Adrenal gland (tissue), 12 donors: Measurements from ENCODE around the gene DCP2. TPM values are rescaled to one million over a fixed set of nuclear protein-coding genes. Genes with fewer than 3 reads are reported as not detected.
A peak's percentile ranks its signal among the peaks of the same experiment; 100 is the strongest.
"Not testable (repeated sequence)": the region's sequence is repeated elsewhere in the genome, so short reads cannot be mapped to it uniquely, and the experiment has no call there.

Source experiments
- DNase-seq, 7 donors: peaks; one replicate each; pipeline ENCODE4 v3.0.0-alpha.2; 2019 to 2020
- H3K27ac ChIP-seq, 5 donors: fragments of 200-600 bp; sonication (generic) in 4 of 5; 1 replicate in 3 of 5; 2 replicates in 2 of 5; pipeline versions ENCODE4 v1.5.1 to v1.8.0; 2016 to 2020; ENCODE audit warnings: mild to moderate bottlenecking in 1 of 5
- H3K27me3 ChIP-seq: fragments of 200-600 bp; 2 replicates; pipeline ENCODE4 v1.8.0; 2021
- H3K36me3 ChIP-seq, 2 donors: fragments of 200-600 bp; replicated peaks in 1 of 2; 1 replicate in 1 of 2; 2 replicates in 1 of 2; pipeline versions ENCODE4 v1.5.1 to v1.8.0; 2018 to 2022
- H3K4me1 ChIP-seq, 2 donors: fragments of 200-600 bp; replicated peaks in 1 of 2; 1 replicate in 1 of 2; 2 replicates in 1 of 2; pipeline versions ENCODE4 v1.5.1 to v1.8.0; 2018 to 2021
- H3K4me3 ChIP-seq, 4 donors: fragments of 200-600 bp; sonication (generic) in 3 of 4; one replicate each; pipeline ENCODE4 v1.5.1; 2016 to 2018
- H3K9me3 ChIP-seq, 3 donors: fragments of 200-600 bp; sonication (generic) in 1 of 3; replicated peaks in 1 of 3; 1 replicate in 2 of 3; 2 replicates in 1 of 3; pipeline versions ENCODE4 v1.5.1 to v1.8.0; 2016 to 2021
- POLR2A ChIP-seq, 2 donors: fragments of 450-650 bp; IDR thresholded peaks; one replicate each; pipeline ENCODE4 v1.6.1; 2017; ENCODE audit warnings: antibody characterized with exemption in 2 of 2, mild to moderate bottlenecking in 2 of 2, moderate library complexity in 1 of 2
- WGBS, 4 donors: extraction: QIAGEN DNeasy Blood & Tissue Kit in 2 of 4; methylation state at CpG; one replicate each; pipeline versions ENCODE4 v1.1.5 to v1.1.7; 2013 to 2017; 5-methylcytosine and 5-hydroxymethylcytosine counted together
- intact Hi-C, 2 donors: fragments of 100-400 bp; cut with DNase I; formaldehyde crosslinking; loops; one replicate each; pipeline versions ENCODE4 v1.14.1 to v1.15.0; 2022 to 2023
- polyA plus RNA-seq, 3 donors: library from polyadenylated mRNA; stranded (reverse); fragments of 200-250 nt in 2 of 3; fragments of 350-450 nt in 1 of 3; fragmentation: Illumina TruSeq in 1 of 3; extraction: RNeasy Lipid Tissue Mini Kit (QIAGEN cat#74804) in 1 of 3; gene quantifications; one replicate each; pipeline ENCODE4 v1.2.3, GENCODE V29; 2013 to 2014
- total RNA-seq, 9 donors: library from RNA; depleted of rRNA in 4 of 9; stranded (reverse); fragments of >200 nt in 4 of 9; fragments of 120-200 nt in 1 of 9; fragmentation: NEBNext Ultra II Directional in 1 of 9; extraction: Animal tissue kit (Norgen Biotek cat#: 25700) in 1 of 9; gene quantifications; one replicate each; pipeline versions ENCODE4 v1.1.0 to v1.2.4, GENCODE V29; 2013 to 2023
- TF ChIP-seq, protein P1 (sequence below), 6 experiments: fragments of 450-650 bp in 4 of 6; fragments of 200-600 bp in 2 of 6; sonication (generic) in 1 of 6; IDR thresholded peaks; 1 replicate in 5 of 6; 2 replicates in 1 of 6; pipeline versions ENCODE4 v1.5.1 to v1.8.0; 2016 to 2021; ENCODE audit warnings: antibody characterized with exemption in 6 of 6, mild to moderate bottlenecking in 2 of 6, moderate library complexity in 1 of 6
- donor health status: healthy with polysubstance abuse.
- donor health status: Bipolar disorder and iron deficiency.
- donor health status: DM: yes; HTN: yes; CAD: no.
- donor health status: DM: no; HTN: no; CAD: no.
- donor health status: DM: no; HTN: no; CAD: no.
- donor health status: DM: yes; HTN: yes; CAD: no.

The DCP2 gene
- total and polyA plus RNA-seq, 12 donors, result 7.0 to 66.4 (median 39.6) TPM

DNA sequence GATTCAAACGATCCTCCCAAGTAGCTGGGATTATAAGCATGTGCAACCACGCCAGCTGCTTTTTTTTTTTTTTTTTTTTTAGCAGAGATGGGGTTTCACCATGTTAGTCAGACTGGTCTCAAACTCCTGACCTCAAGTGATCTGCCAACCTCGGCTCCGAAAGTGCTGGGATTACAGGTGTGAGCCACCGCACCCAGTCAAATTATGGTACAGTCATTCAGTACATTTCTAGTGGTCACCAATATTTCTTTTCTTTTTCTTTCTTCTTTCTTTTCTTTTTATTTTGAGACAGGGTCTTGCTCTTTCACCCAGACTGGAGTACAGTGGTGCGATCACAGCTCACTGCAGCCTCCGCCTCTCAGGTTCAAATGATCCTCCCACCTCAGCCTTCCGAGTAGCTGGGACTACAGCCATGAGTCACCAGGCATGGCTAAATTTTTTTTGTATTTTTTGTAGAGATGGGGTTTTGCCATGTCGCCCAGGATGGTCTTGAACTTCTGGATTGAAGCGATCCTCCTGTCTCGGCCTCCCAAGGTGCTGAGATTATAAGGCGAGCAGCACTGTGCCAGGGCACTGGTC, 25.4 kb upstream of the DCP2 start:
- intact Hi-C loops, result no loop called here
- 89 to 94% (median 90%) methylated on average over 12 of the region's 12 CpGs for WGBS, 4 donors
- H3K4me1 ChIP-seq, result no peaks in the 10 kb centered on the region

DNA sequence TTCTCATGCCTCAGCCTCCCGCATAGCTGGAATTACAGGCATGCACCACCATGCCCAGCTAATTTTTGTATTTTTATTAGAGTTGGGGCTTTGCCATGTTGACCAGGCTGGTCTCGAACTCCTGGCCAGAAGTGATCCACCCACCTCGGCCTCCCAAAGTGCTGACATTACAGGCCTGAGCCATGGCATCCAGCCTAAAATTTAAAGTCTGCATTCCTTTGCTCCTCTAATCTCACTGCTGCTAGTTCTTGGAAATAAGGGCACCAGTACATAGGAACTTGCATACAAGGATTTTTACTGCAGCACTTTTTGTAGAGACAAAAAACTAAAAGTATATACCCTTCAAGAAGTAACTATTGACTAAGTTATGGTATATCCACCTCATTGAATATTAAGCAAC, 20.0 kb upstream of the DCP2 start:
- DNase-seq, result no peak
- peaks cover 31 to 32% of the 10 kb centered on the region in 2 donors for H3K4me1 ChIP-seq
- H3K4me3 ChIP-seq, result no peak overlapping the region
- no peaks in the 10 kb centered on the region for H3K27me3 ChIP-seq
- H3K27ac ChIP-seq, result no peak overlapping the region
- H3K9me3 ChIP-seq, result no peaks in the 10 kb centered on the region
- intact Hi-C loops, result no loop called here
- H3K36me3 ChIP-seq, result no peaks in the 10 kb centered on the region
- TF ChIP-seq POLR2A (IDR thresholded peaks at IDR 0.05), result no peak
- TF ChIP-seq, protein P1, sequence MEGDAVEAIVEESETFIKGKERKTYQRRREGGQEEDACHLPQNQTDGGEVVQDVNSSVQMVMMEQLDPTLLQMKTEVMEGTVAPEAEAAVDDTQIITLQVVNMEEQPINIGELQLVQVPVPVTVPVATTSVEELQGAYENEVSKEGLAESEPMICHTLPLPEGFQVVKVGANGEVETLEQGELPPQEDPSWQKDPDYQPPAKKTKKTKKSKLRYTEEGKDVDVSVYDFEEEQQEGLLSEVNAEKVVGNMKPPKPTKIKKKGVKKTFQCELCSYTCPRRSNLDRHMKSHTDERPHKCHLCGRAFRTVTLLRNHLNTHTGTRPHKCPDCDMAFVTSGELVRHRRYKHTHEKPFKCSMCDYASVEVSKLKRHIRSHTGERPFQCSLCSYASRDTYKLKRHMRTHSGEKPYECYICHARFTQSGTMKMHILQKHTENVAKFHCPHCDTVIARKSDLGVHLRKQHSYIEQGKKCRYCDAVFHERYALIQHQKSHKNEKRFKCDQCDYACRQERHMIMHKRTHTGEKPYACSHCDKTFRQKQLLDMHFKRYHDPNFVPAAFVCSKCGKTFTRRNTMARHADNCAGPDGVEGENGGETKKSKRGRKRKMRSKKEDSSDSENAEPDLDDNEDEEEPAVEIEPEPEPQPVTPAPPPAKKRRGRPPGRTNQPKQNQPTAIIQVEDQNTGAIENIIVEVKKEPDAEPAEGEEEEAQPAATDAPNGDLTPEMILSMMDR (IDR thresholded peaks at IDR 0.05), result no peak
- WGBS, 4 donors, result 70 to 90% (median 84%) methylated on average over 3 of the region's 3 CpGs

More for the DNA sequence above, 25.4 kb upstream of the DCP2 start:
- no peak for DNase-seq
- no peaks in the 10 kb centered on the region for H3K27me3 ChIP-seq
- H3K27ac ChIP-seq, result no peak overlapping the region
- H3K4me3 ChIP-seq, result no peak overlapping the region
- H3K36me3 ChIP-seq, result no peaks in the 10 kb centered on the region
- TF ChIP-seq POLR2A (IDR thresholded peaks at IDR 0.05), result no peak
- TF ChIP-seq, protein P1 (IDR thresholded peaks at IDR 0.05), result no peak
- no peaks in the 10 kb centered on the region for H3K9me3 ChIP-seq

DNA sequence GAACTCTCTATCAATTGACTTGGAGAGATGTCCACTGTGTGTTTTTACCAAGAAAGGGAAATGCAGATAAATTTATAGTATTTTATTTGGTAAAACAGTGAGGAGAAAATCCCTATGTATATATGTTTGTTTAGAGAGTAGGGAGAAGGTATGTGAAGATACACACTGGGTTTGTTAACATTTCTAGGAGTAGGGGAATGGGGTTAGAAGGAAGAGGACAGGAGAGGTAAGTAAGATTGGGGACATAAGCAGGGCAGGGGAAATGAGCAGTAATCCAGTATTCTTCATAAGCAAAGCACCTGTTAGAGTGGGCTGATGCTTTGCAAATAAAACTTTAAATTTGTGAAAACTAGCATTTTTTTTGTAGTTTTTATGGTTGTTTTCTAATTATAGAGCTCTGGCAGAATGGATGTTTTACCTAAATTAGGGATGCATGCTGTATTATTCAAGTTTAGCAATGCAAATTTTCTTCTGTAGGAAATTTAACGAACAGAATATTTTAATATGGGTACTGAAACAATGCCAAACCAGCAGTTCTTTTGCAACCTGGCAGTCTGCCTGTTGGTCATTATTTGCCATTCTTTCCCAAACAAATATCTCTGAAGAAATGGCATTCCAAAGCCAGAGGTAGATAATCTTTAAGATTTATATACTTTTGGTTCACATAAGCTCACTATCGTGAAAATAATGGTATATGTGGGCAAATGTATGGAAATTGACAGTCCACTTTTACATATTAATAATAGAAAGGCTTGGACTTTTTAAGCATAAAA, 19.4 kb upstream of the DCP2 start:
- no peak for TF ChIP-seq POLR2A (IDR thresholded peaks at IDR 0.05)
- TF ChIP-seq, protein P1 (IDR thresholded peaks at IDR 0.05), result no peak
- 60 to 65% (median 64%) methylated on average over 2 of the region's 2 CpGs for WGBS, 4 donors
- intact Hi-C loops, result no loop called here

DNA sequence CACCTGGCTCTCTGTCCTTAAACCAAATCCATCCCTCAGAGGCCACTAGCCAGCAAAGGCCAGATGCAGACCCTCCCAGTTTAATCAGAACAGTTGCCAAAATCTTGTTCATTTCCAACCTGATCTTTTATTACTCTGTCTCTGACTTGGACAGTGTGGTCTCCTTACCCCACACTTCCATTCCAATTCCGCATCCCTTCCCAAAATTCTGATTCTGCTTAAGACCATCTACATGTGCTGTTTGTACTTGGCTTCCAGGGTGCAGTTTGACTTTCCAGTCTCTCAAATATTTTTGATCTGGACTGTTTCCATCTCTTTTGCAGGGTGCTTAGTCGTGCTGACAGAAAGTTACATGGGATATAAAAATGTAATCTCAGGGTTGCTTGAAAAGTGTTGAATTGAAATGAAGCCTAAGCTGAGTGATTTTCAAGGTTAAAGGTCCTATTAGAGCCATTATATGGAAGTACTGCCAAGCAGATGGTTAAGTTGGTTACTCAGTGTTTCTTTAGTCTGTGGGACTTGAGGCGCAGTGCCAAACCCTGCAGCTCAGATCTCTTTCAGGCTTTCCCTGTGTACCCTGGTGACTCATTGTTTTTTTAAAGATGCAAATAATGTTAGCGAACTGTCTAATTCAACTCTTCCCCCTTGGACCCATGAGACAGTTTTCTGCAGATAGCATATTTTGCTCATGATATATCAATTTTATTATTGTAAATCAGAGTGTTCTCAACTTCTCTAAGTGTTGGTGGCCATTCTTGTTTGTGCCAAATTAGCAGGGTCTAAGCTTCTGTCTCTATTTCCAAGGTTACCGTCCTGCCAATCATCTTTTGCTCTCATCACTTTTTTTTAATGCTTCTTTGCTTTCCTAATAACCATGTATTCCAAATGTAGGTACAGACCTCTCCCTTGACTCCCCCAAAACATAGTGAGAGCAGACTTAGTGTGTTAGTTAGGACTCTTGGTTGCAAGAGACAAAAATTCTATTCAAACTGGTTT, 18.2 kb upstream of the DCP2 start:
- peak; percentile 55 to 85 (median 79) for DNase-seq
- Histone ChIP-seq H3K4me1 (peaks cover 31 to 33% of the 10 kb centered on the region in 2 donors), H3K36me3 (no peaks in the 10 kb centered on the region), H3K4me3 (no peak overlapping the region), H3K27me3 (no peaks in the 10 kb centered on the region), H3K9me3 (no peaks in the 10 kb centered on the region), H3K27ac (peak overlapping the region in 3 of 5 donors; percentile 7 to 56 (median 30))
- intact Hi-C loops, result no loop called here
- no peak for TF ChIP-seq POLR2A (IDR thresholded peaks at IDR 0.05)
- TF ChIP-seq, protein P1 (IDR thresholded peaks at IDR 0.05), result no peak
- WGBS, 4 donors, result 39 to 46% (median 42%) methylated on average over 5 of the region's 5 CpGs

More for the DNA sequence above, 19.4 kb upstream of the DCP2 start:
- Histone ChIP-seq H3K4me1 (peaks cover 31 to 32% of the 10 kb centered on the region in 2 donors), H3K27ac (no peak overlapping the region), H3K9me3 (no peaks in the 10 kb centered on the region), H3K4me3 (no peak overlapping the region), H3K27me3 (no peaks in the 10 kb centered on the region), H3K36me3 (no peaks in the 10 kb centered on the region)
- DNase-seq, result no peak

DNA sequence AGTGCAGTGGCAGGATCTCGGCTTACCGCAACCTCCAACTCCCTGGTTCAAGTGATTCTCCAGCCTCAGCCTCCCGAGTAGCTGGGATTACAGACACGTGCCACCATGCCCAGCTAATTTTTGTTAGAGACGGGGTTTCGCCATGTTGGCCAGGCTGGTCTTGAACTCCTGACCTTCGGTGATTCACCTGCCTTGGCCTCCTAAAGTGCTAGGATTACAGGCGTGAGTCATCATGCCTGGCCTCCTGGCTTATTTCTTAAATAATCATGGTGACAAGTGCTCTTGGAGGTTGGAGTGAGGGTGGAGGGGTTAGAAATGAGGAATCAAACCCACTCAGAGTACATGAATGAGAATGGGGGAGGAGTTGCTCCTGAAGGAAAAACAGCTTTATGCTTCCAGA, 16.7 kb upstream of the DCP2 start:
- intact Hi-C loops, H3K9me3 ChIP-seq, H3K27me3 ChIP-seq, H3K36me3 ChIP-seq, H3K4me3 ChIP-seq: not testable (repeated sequence)
- 54 to 66% (median 60%) methylated on average over 7 to 8 of the region's 8 CpGs for WGBS, 4 donors
- Histone ChIP-seq H3K4me1 (peaks cover 39 to 42% of the 10 kb centered on the region in 2 donors), H3K27ac (peak overlapping the region in 1 of 5 donors; percentile 20)
- peak; percentile 30 to 70 (median 62) for DNase-seq
